ENCODE data around the gene EED.

DNA sequence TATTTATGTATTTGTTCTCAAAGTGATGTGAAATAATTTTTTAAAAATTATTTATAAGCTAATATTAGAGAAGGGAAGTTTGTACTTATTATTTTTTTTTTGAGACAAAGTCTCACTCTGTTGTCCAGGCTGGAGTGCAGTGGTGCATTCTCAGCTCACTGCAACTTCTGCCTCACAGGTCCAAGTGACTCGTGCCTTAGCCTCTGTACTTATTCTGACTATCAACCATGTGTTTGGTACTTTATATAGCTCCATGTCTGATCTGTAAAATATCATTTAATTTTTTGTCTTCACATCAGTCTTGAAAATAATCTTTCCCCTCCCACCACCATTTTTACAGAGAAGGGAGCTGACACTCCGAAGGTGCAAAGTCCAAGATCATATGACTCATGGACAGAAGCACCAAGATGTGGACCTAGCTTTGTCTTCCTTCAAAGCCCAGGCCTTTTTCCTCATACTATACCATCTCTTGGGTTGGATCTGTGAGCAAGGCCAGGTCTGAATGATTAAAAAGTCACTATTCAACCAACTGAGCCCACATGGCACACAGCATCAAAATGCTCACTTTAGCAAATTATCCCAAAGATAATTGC is 32.4 kb upstream of the EED start:
- TF ChIP-seq POLR2AphosphoS5 (IDR thresholded peaks at IDR 0.05) (no peak), POLR2A (IDR thresholded peaks at IDR 0.05) (no peak), EP300 (IDR thresholded peaks at IDR 0.05) (no peak)
- TF ChIP-seq, protein P1, sequence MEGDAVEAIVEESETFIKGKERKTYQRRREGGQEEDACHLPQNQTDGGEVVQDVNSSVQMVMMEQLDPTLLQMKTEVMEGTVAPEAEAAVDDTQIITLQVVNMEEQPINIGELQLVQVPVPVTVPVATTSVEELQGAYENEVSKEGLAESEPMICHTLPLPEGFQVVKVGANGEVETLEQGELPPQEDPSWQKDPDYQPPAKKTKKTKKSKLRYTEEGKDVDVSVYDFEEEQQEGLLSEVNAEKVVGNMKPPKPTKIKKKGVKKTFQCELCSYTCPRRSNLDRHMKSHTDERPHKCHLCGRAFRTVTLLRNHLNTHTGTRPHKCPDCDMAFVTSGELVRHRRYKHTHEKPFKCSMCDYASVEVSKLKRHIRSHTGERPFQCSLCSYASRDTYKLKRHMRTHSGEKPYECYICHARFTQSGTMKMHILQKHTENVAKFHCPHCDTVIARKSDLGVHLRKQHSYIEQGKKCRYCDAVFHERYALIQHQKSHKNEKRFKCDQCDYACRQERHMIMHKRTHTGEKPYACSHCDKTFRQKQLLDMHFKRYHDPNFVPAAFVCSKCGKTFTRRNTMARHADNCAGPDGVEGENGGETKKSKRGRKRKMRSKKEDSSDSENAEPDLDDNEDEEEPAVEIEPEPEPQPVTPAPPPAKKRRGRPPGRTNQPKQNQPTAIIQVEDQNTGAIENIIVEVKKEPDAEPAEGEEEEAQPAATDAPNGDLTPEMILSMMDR (IDR thresholded peaks at IDR 0.05): no peak
